Measurements from ENCODE around the gene DNAH9. TPM values are rescaled to one million over a fixed set of nuclear protein-coding genes. Genes with fewer than 3 reads are reported as not detected.

Gene DNAH9
- total RNA-seq, 1 experiment from 2014 or later, result 0.22 TPM

GRCh38 chr17:11848330-11848729 is 250.1 kb downstream of the DNAH9 start:
- Histone ChIP-seq H2AFZ (ENCODE audit: low read length) (no peak overlapping the region), H4K5ac (ENCODE audit: insufficient read length, low read depth, low read length) (no peak overlapping the region), H3K4ac (ENCODE audit: low read depth, low read length) (no peak overlapping the region), H2AK5ac (ENCODE audit: insufficient read length, low read length) (no peak overlapping the region), H2BK5ac (ENCODE audit: insufficient read length, low read length) (no peak overlapping the region), H4K8ac (replicated peaks; ENCODE audit: insufficient read length, low read depth, low read length) (no peak overlapping the region), H3K27ac (ENCODE audit: insufficient read length, low read depth, low read length) (no peak overlapping the region), H3K4me2 (ENCODE audit: insufficient read depth, insufficient read length, low read length) (no peak overlapping the region), H3K79me1 (ENCODE audit: insufficient read depth, low read depth, low read length, poor library complexity, severe bottlenecking) (no peaks in the 10 kb centered on the region), H3K27me3 (ENCODE audit: insufficient read depth, low read length) (no peaks in the 10 kb centered on the region), H3K79me2 (ENCODE audit: insufficient read depth, low read length) (no peaks in the 10 kb centered on the region), H3K56ac (ENCODE audit: insufficient read length, low read depth, low read length) (no peak overlapping the region), H2BK15ac (ENCODE audit: low read depth, low read length) (no peak overlapping the region), H3K9me3 (ENCODE audit: control insufficient read depth, low read depth, low read length) (no peaks in the 10 kb centered on the region), H2BK120ac (ENCODE audit: low read depth, low read length, poor library complexity, severe bottlenecking) (no peak overlapping the region), H2BK12ac (ENCODE audit: insufficient read length, low read depth, low read length) (no peak overlapping the region), H4K91ac (ENCODE audit: insufficient read length, low read depth, low read length) (no peak overlapping the region), H3K23me2 (ENCODE audit: insufficient read length, low read depth, low read length, poor library complexity, severe bottlenecking) (no peaks in the 10 kb centered on the region), H3K14ac (ENCODE audit: insufficient read depth, low read length) (no peak overlapping the region), H3K4me1 (ENCODE audit: insufficient read depth, low read length) (no peaks in the 10 kb centered on the region; the same call in 1 of the 2 replicates), H3K9ac (ENCODE audit: extremely low read depth, insufficient read length, low read length) (no peak overlapping the region), H4K20me1 (ENCODE audit: control insufficient read depth, insufficient read depth, insufficient read length) (no peaks in the 10 kb centered on the region), H2BK20ac (ENCODE audit: low read depth, low read length, poor library complexity, severe bottlenecking) (no peak overlapping the region), H3K23ac (ENCODE audit: insufficient read length, low read depth, low read length) (no peak overlapping the region), H3T11ph (ENCODE audit: low read length) (no peak overlapping the region), H3K18ac (ENCODE audit: insufficient read length, low read depth, low read length) (no peak overlapping the region)
- TF ChIP-seq, protein P1, sequence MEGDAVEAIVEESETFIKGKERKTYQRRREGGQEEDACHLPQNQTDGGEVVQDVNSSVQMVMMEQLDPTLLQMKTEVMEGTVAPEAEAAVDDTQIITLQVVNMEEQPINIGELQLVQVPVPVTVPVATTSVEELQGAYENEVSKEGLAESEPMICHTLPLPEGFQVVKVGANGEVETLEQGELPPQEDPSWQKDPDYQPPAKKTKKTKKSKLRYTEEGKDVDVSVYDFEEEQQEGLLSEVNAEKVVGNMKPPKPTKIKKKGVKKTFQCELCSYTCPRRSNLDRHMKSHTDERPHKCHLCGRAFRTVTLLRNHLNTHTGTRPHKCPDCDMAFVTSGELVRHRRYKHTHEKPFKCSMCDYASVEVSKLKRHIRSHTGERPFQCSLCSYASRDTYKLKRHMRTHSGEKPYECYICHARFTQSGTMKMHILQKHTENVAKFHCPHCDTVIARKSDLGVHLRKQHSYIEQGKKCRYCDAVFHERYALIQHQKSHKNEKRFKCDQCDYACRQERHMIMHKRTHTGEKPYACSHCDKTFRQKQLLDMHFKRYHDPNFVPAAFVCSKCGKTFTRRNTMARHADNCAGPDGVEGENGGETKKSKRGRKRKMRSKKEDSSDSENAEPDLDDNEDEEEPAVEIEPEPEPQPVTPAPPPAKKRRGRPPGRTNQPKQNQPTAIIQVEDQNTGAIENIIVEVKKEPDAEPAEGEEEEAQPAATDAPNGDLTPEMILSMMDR (conservative IDR thresholded peaks at IDR 0.05), result no peak
- Mint-ChIP-seq H3K4me3 (no peak overlapping the region), H3K27me3 (ENCODE audit: low read depth) (peaks cover 2% of the 10 kb centered on the region; the same call in 1 of the 2 replicates), H3K27ac (no peak overlapping the region), H3K9me3 (peaks cover 5 to 8% of the 10 kb centered on the region in 2 experiments; a peak in 3 of 5 replicates), H3K36me3 (ENCODE audit: insufficient read depth in 1 of 3, low read depth in 3 of 3) (no peaks in the 10 kb centered on the region; a peak in 3 of 7 replicates), H3K4me1 (peaks cover 6 to 17% of the 10 kb centered on the region in 2 experiments)
- WGBS (ENCODE audit: extremely low coverage, insufficient read length, low lambda C conversion rate), result no CpG with 5 or more reads among the region's 2 CpGs
- DNase-seq, result no peak
